Stimulated activated CD8-positive, alpha-beta memory T cell treated with anti-CD3 and anti-CD28 coated beads, Interleukin-15, amount 100 ng/mL, for 48 hours (primary cell): ENCODE results near the gene RGMA.

Experiments used
- DNase-seq, 2 donors: peaks; one replicate each; pipeline ENCODE4 v3.0.0-alpha.2; 2020; ENCODE audit warnings: low read depth in 2 of 2

The RGMA gene

GRCh38 chr15:93088981-93089726, at the start of gene RGMA:
Gene RGMA, minus strand, starts transcription at chr15:93089211. Its CDS starts 279 bp downstream, at chr15:93088932.
- no peak for DNase-seq

GRCh38 chr15:93136606-93137005, 47.6 kb upstream of the RGMA start:
- no peak for DNase-seq

GRCh38 chr15:93135997-93136397, 47.0 kb upstream of the RGMA start:
- no peak for DNase-seq

GRCh38 chr15:93135459-93135858, 46.4 kb upstream of the RGMA start:
- no peak for DNase-seq

GRCh38 chr15:93131485-93132095, 42.6 kb upstream of the RGMA start:
- no peak for DNase-seq

GRCh38 chr15:93129702-93130488, 40.9 kb upstream of the RGMA start:
- no peak for DNase-seq

- DNase-seq, result no peak
These were observed 38.3 kb upstream of the RGMA start for GRCh38 chr15:93127286-93127685.

- DNase-seq, result no peak
These were observed 37.6 kb upstream of the RGMA start for GRCh38 chr15:93126599-93126998.

- no peak for DNase-seq
These were observed 37.1 kb upstream of the RGMA start for GRCh38 chr15:93126148-93126547.

- DNase-seq, result no peak
These were observed 35.1 kb upstream of the RGMA start for GRCh38 chr15:93124126-93124525.

- no peak for DNase-seq
These were observed 33.2 kb upstream of the RGMA start for GRCh38 chr15:93121973-93122910.

GRCh38 chr15:93121107-93121506, 32.1 kb upstream of the RGMA start:
- DNase-seq, result no peak

GRCh38 chr15:93118904-93119303, 29.9 kb upstream of the RGMA start:
- DNase-seq, result no peak

- DNase-seq, result no peak
These were observed 22.4 kb upstream of the RGMA start for GRCh38 chr15:93111451-93111850.

GRCh38 chr15:93110502-93111040, 21.6 kb upstream of the RGMA start:
- DNase-seq, result no peak

GRCh38 chr15:93109336-93110102, 20.5 kb upstream of the RGMA start:
- DNase-seq, result no peak

- no peak for DNase-seq
These were observed 18.6 kb upstream of the RGMA start for GRCh38 chr15:93107646-93108045.

- no peak for DNase-seq
These were observed 16.5 kb upstream of the RGMA start for GRCh38 chr15:93105485-93105884.

- no peak for DNase-seq
These were observed 14.8 kb upstream of the RGMA start for GRCh38 chr15:93103823-93104222.

- DNase-seq, result no peak
These were observed 13.2 kb upstream of the RGMA start for GRCh38 chr15:93102211-93102610.

GRCh38 chr15:93093765-93094164, 4.8 kb upstream of the RGMA start:
- DNase-seq, result no peak
